ENCODE data around the gene NAT8L. TPM values are rescaled to one million over a fixed set of nuclear protein-coding genes. Genes with fewer than 3 reads are reported as not detected.

NAT8L gene
- polyA plus RNA-seq, 1 donor (not counting 4 experiments of a cell fraction or from before 2014, with no cell fraction given): 0.01 TPM

DNA sequence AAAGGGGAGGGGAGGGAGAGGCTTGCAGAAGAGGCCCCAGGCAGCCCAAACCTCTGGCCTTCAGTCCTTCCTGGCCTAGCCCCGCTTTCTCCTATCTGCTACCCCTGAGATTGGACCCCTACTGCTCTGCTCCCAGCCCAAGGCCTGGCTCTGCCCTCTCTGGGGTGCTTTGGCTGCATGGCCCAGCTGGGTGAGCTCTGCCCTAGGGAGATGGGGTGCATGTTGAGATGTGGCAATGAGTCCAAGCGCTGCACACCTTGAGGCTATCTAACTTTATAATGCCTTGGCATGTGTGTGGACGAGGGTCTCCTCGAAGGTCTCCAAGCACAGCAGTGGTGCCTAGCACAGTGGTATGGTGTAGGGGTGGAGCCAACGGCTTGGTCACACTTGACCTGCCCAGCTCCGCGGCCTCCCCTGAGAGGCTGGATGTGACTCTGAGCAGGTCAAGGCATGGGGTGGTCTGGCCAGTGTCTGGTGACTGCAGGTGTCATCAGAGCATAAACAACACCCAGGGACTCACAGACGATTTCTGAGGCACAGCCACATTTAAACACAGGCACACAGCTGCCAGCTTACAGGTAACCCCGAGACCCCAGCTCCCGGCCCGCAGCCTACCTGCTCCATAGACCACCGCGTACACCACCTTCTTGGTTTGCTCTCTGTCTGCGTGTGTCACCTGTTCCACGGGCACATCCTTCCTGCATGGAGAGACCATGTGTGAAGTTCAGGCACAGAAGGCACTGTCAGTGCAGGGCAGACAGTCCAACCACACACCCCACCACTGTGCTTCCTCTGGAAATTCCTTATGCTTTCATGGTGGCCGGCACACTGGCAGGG lies 36.3 kb downstream of the NAT8L start:
- no peak overlapping the region for H3K4me3 ChIP-seq (ENCODE audit: control insufficient read depth in 2 of 3, extremely low read depth in 1 of 3, insufficient read depth in 2 of 3, low read depth in 1 of 3, low read length in 3 of 3)
- no peaks in the 10 kb centered on the region for H3K9me1 ChIP-seq (ENCODE audit: control insufficient read depth, extremely low read depth, insufficient read depth, low read length)
- peaks cover 2% of the 10 kb centered on the region for H3K9me3 ChIP-seq (ENCODE audit: control insufficient read depth, low read depth, low read length)
- H3K4me2 ChIP-seq (ENCODE audit: control insufficient read depth, extremely low read depth, insufficient read depth, low read depth, low read length): peak overlapping the region; percentile 19
- H4K20me1 ChIP-seq (ENCODE audit: control insufficient read depth, extremely low read depth, insufficient read depth, low read length): no peaks in the 10 kb centered on the region
- peaks cover 6% of the 10 kb centered on the region for H3K4me1 ChIP-seq (ENCODE audit: control insufficient read depth, extremely low read depth, insufficient read depth, low read length)
- H3K36me3 ChIP-seq (ENCODE audit: control insufficient read depth in 2 of 2, extremely low read depth in 1 of 2, insufficient read depth in 2 of 2, low read length in 2 of 2): no peaks in the 10 kb centered on the region
- DNase-seq (ENCODE audit: low read depth, low spot score) (peak; percentile 21), FAIRE-seq (no peak)
- H3K27ac ChIP-seq (ENCODE audit: control insufficient read depth, insufficient read depth, low read length): no peak overlapping the region
- TF ChIP-seq EZH2 (IDR thresholded peaks at IDR 0.05; ENCODE audit: low read length): no peak
- TF ChIP-seq, protein P1, sequence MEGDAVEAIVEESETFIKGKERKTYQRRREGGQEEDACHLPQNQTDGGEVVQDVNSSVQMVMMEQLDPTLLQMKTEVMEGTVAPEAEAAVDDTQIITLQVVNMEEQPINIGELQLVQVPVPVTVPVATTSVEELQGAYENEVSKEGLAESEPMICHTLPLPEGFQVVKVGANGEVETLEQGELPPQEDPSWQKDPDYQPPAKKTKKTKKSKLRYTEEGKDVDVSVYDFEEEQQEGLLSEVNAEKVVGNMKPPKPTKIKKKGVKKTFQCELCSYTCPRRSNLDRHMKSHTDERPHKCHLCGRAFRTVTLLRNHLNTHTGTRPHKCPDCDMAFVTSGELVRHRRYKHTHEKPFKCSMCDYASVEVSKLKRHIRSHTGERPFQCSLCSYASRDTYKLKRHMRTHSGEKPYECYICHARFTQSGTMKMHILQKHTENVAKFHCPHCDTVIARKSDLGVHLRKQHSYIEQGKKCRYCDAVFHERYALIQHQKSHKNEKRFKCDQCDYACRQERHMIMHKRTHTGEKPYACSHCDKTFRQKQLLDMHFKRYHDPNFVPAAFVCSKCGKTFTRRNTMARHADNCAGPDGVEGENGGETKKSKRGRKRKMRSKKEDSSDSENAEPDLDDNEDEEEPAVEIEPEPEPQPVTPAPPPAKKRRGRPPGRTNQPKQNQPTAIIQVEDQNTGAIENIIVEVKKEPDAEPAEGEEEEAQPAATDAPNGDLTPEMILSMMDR (optimal IDR thresholded peaks at IDR 0.05 in 1 of 3, IDR thresholded peaks at IDR 0.05 in 1 of 3, conservative IDR thresholded peaks at IDR 0.05 in 1 of 3; ENCODE audit: extremely low read depth in 1 of 3, insufficient read depth in 2 of 3, low read length in 3 of 3): no peak
- no peaks in the 10 kb centered on the region for H3K79me2 ChIP-seq (ENCODE audit: control insufficient read depth, insufficient read depth, low read length)
- H3K9ac ChIP-seq (ENCODE audit: control insufficient read depth, extremely low read depth, insufficient read depth, low read length): no peak overlapping the region
- H2AFZ ChIP-seq (ENCODE audit: control insufficient read depth, low read length): no peak overlapping the region
- dilution Hi-C loops (cut with MboI; ENCODE audit: extremely low pct_ligation_motif_present, low sequenced_read_pairs): no loop called here
- H3K27me3 ChIP-seq (ENCODE audit: control insufficient read depth, extremely low read depth, insufficient read depth, low read length): peaks cover 9% of the 10 kb centered on the region

GRCh38 chr4:2096073-2096609 lies 37.0 kb downstream of the NAT8L start:
- H2AFZ ChIP-seq (ENCODE audit: control insufficient read depth, low read length): no peak overlapping the region
- TF ChIP-seq, protein P1 (optimal IDR thresholded peaks at IDR 0.05 in 1 of 3, IDR thresholded peaks at IDR 0.05 in 1 of 3, conservative IDR thresholded peaks at IDR 0.05 in 1 of 3; ENCODE audit: extremely low read depth in 1 of 3, insufficient read depth in 2 of 3, low read length in 3 of 3): no peak
- TF ChIP-seq EZH2 (IDR thresholded peaks at IDR 0.05; ENCODE audit: low read length): no peak
- no peak overlapping the region for H3K4me2 ChIP-seq (ENCODE audit: control insufficient read depth, extremely low read depth, insufficient read depth, low read depth, low read length)

More at GRCh38 chr4:2096073-2096609, 37.0 kb downstream of the NAT8L start:
- H3K9me3 ChIP-seq (ENCODE audit: control insufficient read depth, low read depth, low read length): peaks cover 2% of the 10 kb centered on the region
- no peak overlapping the region for H3K4me3 ChIP-seq (ENCODE audit: control insufficient read depth in 2 of 3, extremely low read depth in 1 of 3, insufficient read depth in 2 of 3, low read depth in 1 of 3, low read length in 3 of 3)
- no peak overlapping the region for H3K27ac ChIP-seq (ENCODE audit: control insufficient read depth, insufficient read depth, low read length)
- no peaks in the 10 kb centered on the region for H3K36me3 ChIP-seq (ENCODE audit: control insufficient read depth in 2 of 2, extremely low read depth in 1 of 2, insufficient read depth in 2 of 2, low read length in 2 of 2)
- no peaks in the 10 kb centered on the region for H4K20me1 ChIP-seq (ENCODE audit: control insufficient read depth, extremely low read depth, insufficient read depth, low read length)
- H3K27me3 ChIP-seq (ENCODE audit: control insufficient read depth, extremely low read depth, insufficient read depth, low read length): peaks cover 9% of the 10 kb centered on the region
- no peaks in the 10 kb centered on the region for H3K79me2 ChIP-seq (ENCODE audit: control insufficient read depth, insufficient read depth, low read length)
- DNase-seq (ENCODE audit: low read depth, low spot score): no peak
- dilution Hi-C loops (cut with MboI; ENCODE audit: extremely low pct_ligation_motif_present, low sequenced_read_pairs): no loop called here
- FAIRE-seq: no peak
- H3K9me1 ChIP-seq (ENCODE audit: control insufficient read depth, extremely low read depth, insufficient read depth, low read length): no peaks in the 10 kb centered on the region
- H3K9ac ChIP-seq (ENCODE audit: control insufficient read depth, extremely low read depth, insufficient read depth, low read length): no peak overlapping the region
- H3K4me1 ChIP-seq (ENCODE audit: control insufficient read depth, extremely low read depth, insufficient read depth, low read length): peaks cover 11% of the 10 kb centered on the region

Measured in keratinocyte (primary cell).